ENCODE measurements around the gene RAB3GAP1.
"Not testable (repeated sequence)": the region's sequence is repeated elsewhere in the genome, so short reads cannot be mapped to it uniquely, and the experiment has no call there.

RAB3GAP1 gene

DNA sequence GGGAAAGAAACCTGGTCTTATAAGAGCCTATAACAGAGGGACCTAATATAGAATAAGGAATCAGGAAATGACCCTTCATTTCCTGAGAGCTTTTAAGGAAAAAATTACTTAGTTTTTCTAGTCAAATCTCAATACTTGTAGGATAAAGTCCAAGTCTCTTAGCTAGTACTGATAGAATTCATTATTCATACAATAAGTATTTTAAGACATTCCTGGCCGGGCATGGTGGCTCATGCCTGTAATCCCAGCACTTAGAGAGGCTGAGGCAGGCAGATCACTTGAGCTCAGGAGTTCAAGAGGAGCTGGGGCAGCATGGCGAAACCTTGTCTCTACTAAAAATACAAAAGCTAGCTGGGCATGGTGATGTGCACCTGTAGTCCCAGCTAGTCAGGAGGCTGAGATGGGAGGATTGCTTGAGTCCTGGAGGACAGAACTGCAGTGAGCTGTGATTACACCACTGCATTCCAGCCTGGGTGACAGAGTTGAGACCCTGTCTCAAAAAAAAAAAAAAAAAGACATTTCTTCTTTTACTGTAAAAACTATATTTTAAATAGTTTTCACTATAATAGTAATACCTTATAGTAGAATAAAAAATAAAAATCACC is 3.2 kb downstream of the RAB3GAP1 start:
- DNase-seq = no peak

DNA sequence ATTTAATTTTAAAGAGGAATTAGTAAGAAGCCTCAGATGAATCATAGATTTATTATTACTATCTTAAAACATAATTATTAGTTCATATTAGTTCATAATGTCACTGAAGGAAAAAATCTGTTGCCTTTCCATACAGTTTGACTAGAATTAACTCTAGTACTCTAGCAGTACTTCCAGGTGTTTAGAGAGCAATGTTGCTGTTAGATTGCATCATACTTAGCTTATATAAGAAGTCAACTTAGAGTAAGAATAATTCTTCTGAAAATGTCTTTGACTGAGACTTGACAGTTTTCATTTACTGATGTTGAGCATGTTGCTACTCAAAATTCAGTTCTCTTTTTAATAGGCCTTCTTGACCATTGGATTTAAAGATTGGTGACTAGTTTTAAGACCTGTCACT is 4.7 kb downstream of the RAB3GAP1 start:
- no peak for DNase-seq

GRCh38 chr2:135059577-135059976 is 7.5 kb downstream of the RAB3GAP1 start:
- no peak for DNase-seq

- no peak for DNase-seq
Observed at GRCh38 chr2:135063210-135063609, 11.1 kb downstream of the RAB3GAP1 start.

- DNase-seq = no peak
Observed at GRCh38 chr2:135064149-135064548, 12.1 kb downstream of the RAB3GAP1 start.

DNA sequence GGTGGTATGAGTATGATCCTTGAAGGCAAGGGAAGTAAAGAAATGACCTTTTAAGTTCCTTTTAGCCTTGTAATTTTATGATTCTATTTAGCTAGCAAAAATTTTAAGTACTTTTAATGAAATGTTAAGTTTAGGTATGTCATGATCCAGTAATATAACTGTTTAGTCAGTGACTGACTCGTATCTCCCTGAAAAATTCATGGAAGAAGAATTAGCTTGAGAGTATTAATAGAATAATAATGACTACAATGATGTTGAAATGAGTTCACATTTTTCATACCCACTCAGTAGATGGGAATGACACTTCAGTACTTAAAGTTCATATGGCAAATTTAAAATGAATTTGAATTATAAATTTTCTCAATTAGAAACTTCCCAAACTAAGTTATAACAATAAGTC is 14.6 kb downstream of the RAB3GAP1 start:
- DNase-seq = peak in 2 of 3 donors; percentile 42 to 53

DNA sequence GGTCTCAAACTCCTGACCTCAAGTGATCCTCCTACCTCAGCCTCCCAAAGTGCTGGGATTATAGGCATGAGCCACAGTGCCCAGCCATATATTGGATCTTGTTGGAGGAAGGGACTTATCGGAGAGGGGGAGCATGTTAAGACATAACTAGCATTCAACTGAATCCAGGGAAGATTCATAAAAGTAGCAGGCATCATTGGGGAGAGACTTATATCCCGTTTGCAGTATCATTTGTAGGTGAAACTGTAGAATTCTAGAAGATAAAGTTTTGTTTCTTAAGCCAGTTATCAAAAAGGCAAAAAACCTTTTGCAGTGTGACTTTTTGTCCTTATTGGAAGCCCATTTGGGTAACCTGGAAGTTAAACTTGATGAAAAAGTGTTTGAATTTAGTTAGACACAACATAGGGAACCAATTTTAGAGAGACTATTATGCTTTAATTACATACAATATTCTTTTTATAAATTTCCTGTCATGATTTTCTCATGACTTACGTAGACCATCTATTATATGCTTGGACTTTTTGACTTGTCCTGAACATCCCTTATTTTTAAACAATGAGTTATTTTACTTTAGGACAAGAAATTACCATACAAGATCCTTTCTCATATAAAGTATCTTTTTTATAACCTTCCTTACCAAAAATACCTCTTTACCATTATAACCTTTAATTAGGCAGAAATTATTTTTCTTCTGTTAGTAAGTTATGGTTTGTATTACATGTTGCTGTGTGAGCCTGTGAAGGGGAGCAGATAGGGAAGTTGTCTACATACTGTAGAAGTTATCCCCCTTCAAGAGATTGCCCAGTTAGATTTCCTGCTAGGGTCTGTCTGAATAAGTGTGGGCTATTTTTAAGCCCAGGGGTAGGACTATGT is 20.3 kb downstream of the RAB3GAP1 start:
- DNase-seq = no peak

DNA sequence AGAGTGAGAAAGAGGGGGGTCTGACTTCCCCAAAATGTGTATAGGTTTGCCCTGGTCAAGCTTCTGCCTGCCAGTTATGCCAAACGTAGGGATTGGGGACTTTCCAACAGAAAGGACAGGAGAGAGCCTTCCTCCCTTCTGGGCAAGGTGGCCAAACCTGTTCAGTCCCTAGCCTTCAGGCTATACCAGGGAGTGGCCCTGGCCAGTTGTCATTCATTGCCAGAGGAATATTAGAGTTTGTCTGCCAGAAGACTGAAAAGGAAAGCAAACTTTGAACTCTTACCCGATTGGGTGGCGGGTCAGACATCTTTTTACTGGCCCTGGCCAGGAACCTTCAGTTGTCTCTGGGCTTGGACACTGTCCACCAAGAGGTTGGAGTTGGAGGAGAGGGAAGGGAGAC is 22.1 kb downstream of the RAB3GAP1 start:
- DNase-seq = no peak

DNA sequence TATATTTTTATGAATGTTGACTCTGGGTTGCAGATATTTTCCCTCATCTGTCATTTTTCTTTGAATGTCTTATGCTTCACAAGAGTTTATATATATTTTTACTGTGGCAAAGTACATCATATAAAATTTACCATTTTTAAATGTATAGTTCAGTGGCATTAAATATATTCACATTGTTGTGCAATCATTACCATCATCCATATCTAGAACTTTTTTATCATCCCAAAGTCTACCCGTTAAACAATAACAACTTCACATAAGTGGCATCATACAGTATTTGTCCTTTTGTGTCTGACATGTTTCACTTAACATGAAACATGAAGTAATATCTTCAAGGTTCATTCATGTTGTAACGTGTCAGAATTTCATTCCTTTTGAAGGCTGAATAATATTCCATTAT is 24.5 kb downstream of the RAB3GAP1 start:
- no peak for DNase-seq

DNA sequence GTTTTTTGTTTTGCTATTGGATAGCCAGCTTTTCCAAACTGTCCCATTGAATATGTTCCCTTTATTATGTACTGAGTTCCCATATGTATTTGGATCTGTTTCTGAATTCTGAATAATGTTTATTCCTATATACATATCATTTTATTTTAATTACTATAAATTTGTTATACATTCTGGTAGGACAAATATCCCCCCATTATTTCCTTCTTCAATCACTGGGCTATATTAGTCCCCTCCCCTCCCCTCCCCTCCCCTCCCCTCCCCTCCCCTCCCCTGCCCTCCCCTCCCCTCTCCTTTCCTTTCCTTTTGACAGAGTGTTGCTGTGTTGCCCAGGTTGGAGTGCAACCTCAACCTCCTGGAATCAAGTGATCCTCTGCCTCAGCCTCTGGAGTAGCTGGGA is 26.3 kb downstream of the RAB3GAP1 start:
- DNase-seq = no peak

- DNase-seq = peak in 2 of 3 donors; percentile 32 to 37
Observed at GRCh38 chr2:135086222-135086621, 34.1 kb downstream of the RAB3GAP1 start.

DNA sequence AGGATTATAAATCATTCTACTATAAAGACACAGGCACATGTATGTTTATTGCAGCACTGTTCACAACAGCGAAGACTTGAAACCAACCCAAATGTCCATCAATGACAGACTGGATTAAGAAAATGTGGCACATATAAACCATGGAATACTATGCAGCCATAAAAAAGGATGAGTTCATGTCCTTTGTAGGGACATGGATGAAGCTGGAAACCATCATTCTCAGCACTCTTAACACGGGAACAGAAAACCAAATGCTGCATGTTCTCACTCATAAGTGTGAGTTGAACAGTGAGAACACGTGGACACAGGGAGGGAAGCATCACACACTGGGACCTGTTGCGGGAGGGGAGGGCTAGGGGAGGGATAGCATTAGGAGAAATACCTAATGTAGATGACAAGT is 37.5 kb downstream of the RAB3GAP1 start:
- DNase-seq = not testable (repeated sequence)

DNA sequence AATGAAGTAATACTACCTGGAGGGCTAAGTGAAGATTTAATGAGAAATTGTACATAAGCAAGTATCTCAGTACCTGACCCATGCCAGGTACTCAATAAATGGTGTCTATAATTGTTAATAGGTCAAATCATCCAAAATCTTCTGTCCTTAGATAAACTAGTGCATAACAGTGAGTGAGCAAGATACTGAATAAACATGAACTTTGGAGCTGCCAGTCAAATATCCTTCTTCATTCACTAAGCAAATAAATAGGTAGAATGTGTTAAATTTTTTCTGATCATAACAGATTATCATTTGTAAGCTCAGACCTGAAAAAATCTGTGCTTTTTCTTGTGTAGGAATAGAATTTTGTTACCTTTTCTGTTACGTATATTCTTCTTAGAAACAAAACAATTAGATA is 39.6 kb downstream of the RAB3GAP1 start:
- no peak for DNase-seq

- DNase-seq = no peak
Observed at GRCh38 chr2:135093193-135093592, 41.1 kb downstream of the RAB3GAP1 start.

- no peak for DNase-seq
Observed at GRCh38 chr2:135093670-135094330, 41.7 kb downstream of the RAB3GAP1 start.

DNA sequence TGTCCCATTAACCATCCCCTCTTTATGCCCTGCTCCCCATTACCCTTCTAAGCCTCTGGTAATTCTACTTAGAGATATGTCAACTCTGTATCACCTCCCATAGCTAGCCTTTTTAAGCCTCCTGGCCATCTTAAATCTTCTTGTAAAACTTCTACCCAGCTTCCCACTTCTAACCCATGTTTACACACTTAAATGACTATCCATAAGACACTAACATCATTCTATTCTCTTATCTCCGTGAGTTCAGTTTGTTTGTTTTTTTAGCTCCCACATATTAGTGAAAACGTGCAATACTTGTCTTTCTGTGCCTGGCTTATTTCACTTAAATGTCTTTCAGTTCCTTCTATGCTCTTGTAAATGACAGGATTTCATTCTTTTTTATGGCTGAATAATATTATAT is 42.4 kb downstream of the RAB3GAP1 start:
- DNase-seq = no peak

DNA sequence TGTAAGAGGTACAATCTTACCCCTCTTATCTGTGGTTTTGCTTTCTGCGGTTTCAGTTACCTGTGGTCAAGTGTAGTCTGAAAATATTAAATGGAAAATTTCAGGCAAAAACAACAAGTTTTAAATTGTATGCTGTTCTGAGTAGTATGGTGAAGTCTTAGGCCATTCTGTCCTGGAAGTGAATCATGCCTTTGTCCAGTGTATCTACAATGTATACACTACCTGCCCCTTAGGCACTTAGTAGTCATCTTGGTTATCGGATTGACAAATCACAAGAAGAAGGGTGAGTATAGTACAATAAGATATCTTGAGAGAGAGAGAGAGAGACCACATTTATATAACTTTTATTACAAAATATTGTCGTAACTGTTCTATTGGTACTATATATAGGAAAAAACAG is 43.5 kb downstream of the RAB3GAP1 start:
- DNase-seq = no peak

GRCh38 chr2:135096665-135097446 is 44.8 kb downstream of the RAB3GAP1 start:
- no peak for DNase-seq

DNA sequence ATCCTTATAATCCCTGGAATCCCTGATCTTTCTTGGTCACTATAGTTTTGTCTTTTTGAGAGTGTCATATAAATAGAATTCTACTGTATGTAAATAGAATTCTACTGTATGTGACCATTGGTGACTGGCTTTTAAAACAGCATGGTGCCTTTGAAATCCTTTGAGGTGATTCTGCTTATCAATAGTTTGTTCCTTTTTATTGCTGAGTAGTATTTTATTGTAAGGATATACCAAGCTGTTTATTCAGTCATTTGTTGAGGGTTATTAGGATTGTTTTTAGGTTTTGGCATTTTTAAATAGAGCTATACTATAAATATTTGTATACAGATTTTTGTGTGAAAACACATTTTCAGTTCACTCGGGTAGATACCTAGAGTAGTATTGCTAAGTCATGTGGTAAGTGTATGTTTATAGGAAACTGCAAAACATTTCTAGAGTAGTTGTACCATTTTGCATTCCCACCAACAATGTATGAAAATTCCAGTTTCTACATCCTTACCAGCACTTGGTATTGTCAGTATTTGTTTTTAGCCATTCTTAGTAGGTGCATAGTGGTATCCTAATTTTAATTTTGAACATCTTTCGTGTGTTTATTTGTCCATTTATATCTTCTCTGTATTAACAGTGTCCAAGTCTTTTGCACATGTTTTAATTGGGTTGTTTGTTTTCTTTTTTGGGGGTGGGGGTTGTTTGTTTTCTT is 45.6 kb downstream of the RAB3GAP1 start:
- no peak for DNase-seq

GRCh38 chr2:135099802-135100483 is 47.9 kb downstream of the RAB3GAP1 start:
- no peak for DNase-seq

- no peak for DNase-seq
Observed at GRCh38 chr2:135103843-135104242, 51.8 kb downstream of the RAB3GAP1 start.
